ENCODE results near the gene PGRMC2. TPM values are rescaled to one million over a fixed set of nuclear protein-coding genes. Genes with fewer than 3 reads are reported as not detected.

PGRMC2 gene
- polyA plus RNA-seq, 5 donors: 63.8 to 88.2 (median 83.8) TPM

- no peak for DNase-seq
Observed at GRCh38 chr4:128303405-128303785, 15.8 kb upstream of the PGRMC2 start.

- no peak for DNase-seq
Observed at GRCh38 chr4:128301979-128302378, 14.4 kb upstream of the PGRMC2 start.

- no peak for DNase-seq
Observed at GRCh38 chr4:128299848-128300247, 12.2 kb upstream of the PGRMC2 start.

GRCh38 chr4:128298852-128299251, 11.2 kb upstream of the PGRMC2 start:
- no peak for DNase-seq

- no peak for DNase-seq
Observed at GRCh38 chr4:128298146-128298758, 10.6 kb upstream of the PGRMC2 start.

- DNase-seq: no peak
Observed at GRCh38 chr4:128295255-128295654, 7.6 kb upstream of the PGRMC2 start.

- no peak for DNase-seq
Observed at GRCh38 chr4:128294464-128294863, 6.9 kb upstream of the PGRMC2 start.

- DNase-seq: no peak
Observed at GRCh38 chr4:128292349-128292748, 4.7 kb upstream of the PGRMC2 start.

- DNase-seq: no peak
Observed at GRCh38 chr4:128291096-128291495, 3.5 kb upstream of the PGRMC2 start.

- DNase-seq: no peak
Observed at GRCh38 chr4:128290526-128290925, 2.9 kb upstream of the PGRMC2 start.

GRCh38 chr4:128289523-128290158, 2.0 kb upstream of the PGRMC2 start:
- DNase-seq: no peak

- peak; percentile 41 to 50 for DNase-seq
Observed at GRCh38 chr4:128288689-128289106, 1.1 kb upstream of the PGRMC2 start.

- DNase-seq: peak; percentile 100
Observed at GRCh38 chr4:128287871-128288688, 467 bp upstream of the PGRMC2 start.

- DNase-seq: peak; percentile 15 to 21
Observed at GRCh38 chr4:128286474-128287058, 1.0 kb downstream of the PGRMC2 start.

- DNase-seq: no peak
Observed at GRCh38 chr4:128285085-128285997, 2.3 kb downstream of the PGRMC2 start.

- DNase-seq: no peak
Observed at GRCh38 chr4:128284317-128284716, 3.3 kb downstream of the PGRMC2 start.

- DNase-seq: no peak
Observed at GRCh38 chr4:128283071-128283470, 4.5 kb downstream of the PGRMC2 start.

- DNase-seq: no peak
Observed at GRCh38 chr4:128282516-128282915, 5.1 kb downstream of the PGRMC2 start.

- DNase-seq: no peak
Observed at GRCh38 chr4:128281354-128281753, 6.3 kb downstream of the PGRMC2 start.

- no peak for DNase-seq
Observed at GRCh38 chr4:128279624-128280225, 7.9 kb downstream of the PGRMC2 start.

- DNase-seq: no peak
Observed at GRCh38 chr4:128277856-128278255, 9.8 kb downstream of the PGRMC2 start.
